ENCODE data around the gene ARHGAP8.

DNA sequence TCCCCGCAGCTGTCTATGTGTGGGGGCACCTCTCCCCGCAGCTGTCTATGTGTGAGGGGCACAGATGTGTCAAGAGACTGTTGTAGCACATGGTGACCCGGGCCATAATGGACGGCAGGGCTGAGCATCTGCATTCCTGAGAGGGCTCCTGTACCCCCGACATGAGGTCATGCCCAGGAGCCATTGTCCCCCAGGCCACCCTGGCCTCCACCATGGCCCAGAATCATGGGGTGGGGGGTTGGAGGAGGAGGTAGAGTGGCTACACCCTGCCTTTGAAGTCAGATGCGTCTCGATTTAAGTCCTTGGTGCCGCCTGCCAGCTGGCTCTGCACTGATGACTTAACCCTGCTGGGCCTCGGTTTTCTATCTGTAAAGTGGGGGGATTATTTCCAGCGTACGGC is 49.1 kb downstream of the ARHGAP8 start:
- TF ChIP-seq POLR2A (IDR thresholded peaks at IDR 0.05; ENCODE audit: low read depth, low read length) (no peak), POLR2AphosphoS5 (IDR thresholded peaks at IDR 0.05; ENCODE audit: low read depth, low read length) (no peak)

Data from GM12892 (cell line).